ENCODE measurements around the gene TOMM70.
"Not testable (repeated sequence)": the region's sequence is repeated elsewhere in the genome, so short reads cannot be mapped to it uniquely, and the experiment has no call there.

The TOMM70 gene

DNA sequence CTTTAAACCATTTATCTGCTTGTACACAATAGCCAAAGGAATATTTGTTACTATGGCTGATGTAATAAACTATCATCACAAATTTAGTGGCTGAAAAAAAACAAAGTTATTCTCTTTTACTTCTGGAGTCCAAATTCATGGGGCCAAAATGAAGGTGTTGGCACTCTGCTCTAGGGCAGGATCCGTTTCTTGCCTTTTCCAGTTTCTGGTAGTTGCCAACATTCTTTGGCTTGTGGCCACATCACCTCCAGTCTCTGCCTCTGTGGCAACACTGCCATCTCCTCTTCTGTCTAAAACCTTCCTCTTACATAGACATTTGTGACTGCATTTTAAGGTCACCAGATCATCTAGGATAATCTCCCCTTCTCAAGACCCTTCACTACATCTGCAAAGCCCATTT lies 39.0 kb downstream of the TOMM70 start:
- DNase-seq: no peak

DNA sequence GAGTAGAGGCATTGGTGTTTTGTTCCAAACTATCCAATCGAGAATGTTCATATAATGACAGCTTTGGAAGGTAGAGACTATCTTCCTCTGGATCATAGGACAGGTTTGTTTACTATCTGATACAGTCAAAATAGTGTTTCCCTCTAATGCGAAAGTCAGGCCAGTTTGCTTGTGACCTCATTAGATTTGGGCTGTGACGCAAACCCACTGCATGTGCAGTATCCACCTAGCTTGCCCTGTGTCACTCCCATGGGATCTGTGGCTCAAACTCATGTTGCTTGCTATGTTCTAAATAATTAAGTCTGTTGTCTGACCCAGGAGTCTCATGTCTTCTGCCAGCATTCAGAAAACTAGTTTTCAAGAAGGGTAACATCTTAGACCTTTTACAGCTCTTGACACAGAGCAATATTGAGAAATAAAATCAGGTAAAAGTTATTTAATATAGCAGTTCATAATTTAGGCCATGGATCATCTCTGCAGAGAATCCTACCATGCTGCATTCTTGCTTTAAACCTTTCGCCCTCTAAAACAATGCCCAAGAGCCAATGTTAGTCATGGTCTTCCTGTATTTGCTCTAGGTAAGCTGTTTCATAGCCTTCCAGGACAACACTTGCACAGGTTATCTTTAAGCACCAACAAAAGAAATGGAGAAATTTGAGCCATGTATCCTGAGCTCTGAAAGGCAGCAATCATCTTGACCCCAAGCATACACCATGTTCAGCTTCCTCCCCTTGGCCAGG lies 40.0 kb downstream of the TOMM70 start:
- no peak for DNase-seq

DNA sequence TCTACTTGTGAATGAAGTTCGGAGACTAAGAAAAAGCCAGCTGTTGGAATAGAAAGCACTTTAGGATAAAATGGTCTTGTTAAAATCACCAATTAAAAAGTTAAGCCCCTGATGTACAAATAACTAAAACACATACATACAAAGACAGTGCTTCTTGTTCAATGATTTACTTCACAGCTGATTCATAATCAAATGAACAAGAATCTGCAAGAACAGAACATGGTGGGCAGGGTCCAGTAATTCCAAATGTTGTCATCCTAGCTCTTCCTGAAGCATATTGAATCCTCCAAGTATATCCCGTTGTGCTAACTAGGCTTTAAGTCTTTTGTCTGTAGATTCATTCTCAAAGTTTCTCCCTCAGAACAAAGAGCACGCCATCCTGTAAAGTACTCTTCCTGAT lies 41.9 kb downstream of the TOMM70 start:
- no peak for DNase-seq

DNA sequence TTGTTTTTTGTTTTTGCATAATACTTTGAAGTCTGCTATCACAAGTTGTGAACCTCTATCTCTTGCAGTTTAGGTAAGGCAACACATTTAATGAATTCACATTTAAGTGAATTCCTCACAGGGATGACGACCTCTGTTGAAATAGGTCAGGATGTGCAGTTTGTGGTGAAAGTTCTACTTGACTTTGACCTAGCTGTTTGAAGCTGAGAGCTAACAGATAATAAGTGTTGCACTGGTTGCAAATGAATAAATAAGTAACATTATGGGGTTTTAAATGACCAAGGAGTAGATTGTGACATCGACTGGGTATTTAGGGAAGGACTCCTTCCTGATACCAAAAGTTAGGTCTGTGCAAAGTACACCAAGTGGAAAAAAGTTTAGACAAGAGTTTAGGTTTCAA lies 42.5 kb downstream of the TOMM70 start:
- no peak for DNase-seq

DNA sequence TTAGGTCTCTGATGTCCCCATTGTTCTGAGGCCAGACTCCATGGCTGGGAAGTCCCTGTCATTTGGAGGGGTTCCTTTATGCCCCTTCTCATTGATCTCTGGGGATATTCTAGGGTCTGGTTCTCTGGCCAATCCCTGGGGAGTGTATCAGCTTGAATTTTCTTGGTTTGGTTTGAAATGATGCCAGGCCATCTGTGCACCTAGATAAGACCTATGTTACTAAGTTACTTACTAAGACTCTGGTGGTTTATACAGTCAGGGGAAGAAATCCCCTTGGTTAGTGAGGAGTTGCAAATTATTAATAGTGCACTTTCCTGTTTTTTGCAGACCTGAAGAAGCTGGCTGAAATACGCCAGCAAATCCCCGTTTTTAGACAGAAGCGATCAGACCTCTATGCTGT lies 46.0 kb downstream of the TOMM70 start:
- DNase-seq: no peak

DNA sequence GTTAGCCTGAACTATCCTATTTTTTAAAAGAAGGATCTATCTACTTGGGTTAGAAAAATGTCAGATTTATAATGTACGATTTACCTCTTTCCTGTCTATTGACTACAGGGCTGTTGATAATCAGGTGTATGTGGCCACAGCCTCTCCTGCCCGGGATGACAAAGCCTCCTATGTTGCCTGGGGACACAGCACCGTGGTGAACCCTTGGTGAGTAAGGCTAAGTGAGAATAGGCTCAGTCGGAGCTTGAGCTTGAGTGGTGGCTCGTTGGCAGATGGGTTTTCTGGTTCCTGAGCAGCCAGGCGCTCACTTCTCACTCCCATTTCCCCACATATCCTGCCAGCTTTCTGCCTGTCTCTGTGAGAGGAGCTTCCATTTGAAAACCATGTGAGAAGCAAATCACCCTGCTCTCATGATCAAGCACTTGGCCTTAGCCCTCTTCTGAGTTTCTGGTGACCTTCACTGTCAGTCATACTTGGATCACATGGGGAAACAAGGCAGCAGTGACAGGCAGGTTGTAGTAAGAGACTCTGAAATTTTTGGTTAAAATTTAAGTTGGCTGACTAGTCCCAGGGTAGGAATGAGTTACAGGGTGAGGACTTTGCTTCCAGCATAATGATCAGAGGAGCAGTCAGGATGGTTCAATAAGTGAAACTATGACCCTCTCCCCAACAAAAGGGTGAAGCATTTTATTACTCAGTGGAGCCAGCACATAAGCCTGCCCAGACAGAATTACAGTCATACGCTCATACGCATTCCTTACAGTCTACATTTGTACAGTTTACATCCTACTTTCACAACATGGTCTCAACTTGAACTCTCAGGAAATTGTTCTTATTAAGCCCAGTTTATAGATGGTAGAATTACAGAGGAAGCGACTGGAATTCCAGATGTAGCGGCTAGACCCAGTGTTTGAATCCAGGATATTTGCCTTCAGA lies 48.3 kb downstream of the TOMM70 start:
- no peak for DNase-seq

DNA sequence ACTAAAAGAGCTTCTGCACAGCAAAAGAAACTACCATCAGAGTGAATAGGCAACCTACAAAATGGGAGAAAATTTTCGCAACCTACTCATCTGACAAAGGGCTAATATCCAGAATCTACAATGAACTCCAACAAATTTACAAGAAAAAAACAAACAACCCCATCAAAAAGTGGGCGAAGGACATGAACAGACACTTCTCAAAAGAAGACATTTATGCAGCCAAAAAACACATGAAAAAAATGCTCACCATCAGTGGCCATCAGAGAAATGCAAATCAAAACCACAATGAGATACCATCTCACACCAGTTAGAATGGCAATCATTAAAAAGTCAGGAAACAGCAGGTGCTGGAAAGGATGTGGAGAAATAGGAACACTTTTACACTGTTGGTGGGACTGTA lies 49.1 kb downstream of the TOMM70 start:
- DNase-seq: not testable (repeated sequence)

DNA sequence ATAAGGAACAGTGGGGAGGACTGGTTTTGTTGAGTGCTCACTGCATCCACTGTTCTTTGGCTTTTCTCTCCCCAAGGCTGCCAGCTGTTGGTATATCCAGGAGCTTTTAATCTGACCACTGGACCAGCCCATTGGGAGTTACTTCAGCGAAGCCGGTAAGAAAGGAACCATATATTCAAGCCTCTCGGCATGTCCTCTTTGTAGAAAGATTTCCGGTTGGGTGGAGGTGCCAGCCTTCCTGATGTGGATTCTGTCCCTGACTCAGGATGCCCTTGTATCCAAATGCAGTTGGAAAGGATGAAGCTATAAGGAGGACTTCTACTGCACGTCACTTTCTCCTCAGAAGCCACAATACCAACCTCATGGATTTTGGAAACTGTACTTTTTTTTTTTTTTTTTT lies 52.2 kb downstream of the TOMM70 start:
- no peak for DNase-seq

DNA sequence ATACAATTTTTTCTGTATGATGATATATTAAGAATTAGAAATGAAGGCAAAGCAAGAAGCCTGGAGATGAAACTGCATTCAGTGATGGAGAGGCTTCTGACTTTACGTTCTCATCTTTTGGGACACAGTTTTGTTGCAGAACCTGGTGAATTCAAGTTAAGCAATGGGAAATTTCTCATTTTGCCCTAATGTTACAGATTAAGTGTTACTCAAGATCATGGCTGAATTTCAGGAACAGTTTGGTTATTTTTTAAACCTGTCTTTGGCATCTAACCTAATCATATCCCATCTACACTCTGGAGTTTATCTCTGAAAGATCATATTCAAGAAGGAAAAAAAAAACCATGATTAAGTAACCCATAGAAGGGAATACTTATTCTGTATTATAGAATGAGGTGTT lies 60.4 kb downstream of the TOMM70 start:
- no peak for DNase-seq

DNA sequence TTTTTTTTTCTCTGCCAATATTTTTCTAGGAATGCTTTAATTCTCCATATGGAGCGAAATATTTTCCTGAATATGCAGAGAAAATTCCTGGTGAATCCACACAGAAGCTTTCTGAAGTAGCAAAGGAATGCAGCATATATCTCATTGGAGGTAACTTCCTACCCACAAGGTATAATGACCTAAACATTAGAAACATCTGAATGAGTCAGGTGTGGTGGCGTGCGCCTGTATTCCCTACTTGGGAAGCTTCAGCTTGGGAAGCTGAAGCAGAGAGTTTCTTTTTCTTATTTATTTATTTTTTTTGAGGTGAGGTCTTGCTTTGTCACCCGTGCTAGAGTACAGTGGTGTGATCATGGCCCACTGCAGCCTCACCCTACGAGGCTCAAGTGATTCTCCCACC lies 61.1 kb downstream of the TOMM70 start:
- DNase-seq: no peak

DNA sequence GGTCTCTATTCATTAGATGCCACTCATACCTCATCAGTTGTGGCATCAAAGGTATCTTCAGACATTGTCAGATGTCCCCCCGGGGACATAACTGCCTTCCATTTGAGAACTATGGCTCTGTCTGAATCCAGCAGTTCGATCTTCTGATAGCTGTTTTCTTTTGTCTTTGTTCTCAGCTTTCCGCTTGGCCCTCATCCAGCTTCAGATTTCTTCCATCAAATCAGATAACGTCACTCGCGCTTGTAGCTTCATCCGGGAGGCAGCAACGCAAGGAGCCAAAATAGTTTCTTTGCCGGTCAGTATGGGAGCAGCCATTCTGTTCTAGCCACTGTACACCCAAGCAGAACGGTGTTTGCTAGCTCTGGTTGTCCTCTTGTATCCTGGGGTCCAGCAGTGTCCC lies 62.0 kb downstream of the TOMM70 start:
- DNase-seq: no peak

DNA sequence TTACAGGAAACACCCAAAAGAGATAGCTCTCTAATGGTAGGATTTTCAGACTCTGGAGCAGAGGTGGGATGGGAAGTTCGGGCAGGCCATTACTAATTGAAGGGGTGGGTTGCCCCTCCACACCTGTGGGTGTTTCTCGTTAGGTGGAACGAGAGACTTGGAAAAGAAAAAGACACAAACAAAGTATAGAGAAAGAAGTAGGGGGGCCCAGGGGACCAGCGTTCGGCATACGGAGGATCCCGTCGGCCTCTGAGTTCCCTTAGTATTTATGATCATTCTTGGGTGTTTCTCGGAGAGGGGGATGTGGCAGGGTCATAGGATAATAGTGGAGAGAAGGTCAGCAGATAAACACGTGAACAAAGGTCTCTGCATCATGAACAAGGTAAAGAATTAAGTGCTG lies 64.7 kb downstream of the TOMM70 start:
- DNase-seq: not testable (repeated sequence)

DNA sequence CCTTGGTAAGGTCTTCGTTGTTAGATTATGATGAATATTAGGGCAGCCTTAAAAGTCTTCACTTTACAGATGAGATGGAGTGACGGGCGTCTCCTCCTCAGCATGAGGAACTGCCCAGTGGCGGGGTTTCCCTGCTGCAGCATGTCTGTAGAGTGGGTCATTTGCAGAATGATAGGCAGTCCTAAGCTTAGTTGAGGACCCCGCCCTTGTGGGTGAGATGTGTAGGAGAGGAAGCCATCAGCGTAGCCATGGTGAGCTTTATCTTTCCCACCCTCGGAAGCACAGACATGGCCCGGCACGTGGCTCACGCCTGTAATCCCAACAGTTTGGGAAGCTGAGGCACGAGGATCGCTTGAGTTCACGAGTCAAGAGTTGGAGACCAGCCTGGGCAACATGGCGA lies 65.5 kb downstream of the TOMM70 start:
- peak; percentile 14 for DNase-seq

DNA sequence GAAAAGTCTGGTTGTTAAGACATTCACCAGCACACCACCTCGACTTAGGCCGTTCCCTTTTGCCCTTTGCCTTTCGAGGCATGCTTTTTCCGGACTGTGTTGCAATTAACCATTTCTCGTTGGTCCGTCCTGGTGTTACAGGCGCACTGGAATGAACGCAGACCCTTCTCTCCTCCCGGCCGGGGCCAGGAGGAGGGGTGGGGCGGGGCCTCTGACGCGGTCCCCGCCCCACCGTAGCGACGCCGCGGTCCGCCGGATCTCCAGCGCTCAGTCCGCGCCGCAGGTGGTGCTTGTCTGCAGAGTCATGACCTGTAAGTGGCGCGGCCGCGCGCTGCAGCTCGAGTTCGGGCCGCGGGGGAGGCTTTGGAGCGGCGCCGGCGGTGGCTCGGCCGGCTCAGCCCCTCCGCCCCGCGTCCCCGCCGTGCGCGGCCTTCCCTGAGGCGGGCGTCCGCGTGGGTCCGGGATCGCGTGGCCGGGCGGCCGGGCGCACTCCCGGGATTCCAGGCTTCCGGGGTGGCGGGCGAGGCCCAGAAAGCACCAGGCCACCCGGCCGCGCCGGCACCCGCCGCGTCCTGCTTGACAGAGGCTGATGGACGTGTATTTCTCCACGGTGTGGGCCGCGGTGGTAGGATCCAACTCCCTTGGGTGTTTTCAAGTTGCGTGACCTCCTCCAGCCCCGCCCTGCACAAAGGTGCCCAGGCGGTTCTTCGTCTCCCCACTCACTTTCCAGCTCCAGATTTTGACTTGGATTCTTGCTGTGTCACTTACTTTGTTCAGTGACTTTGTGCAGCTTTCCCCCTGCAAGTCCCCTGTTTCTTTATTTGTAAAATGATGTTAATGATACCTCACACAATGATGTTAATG lies 66.2 kb downstream of the TOMM70 start, which contains the start of gene NIT2:
TSS of gene NIT2 (plus strand) at position 270 of the 864 bp plus-strand sequence. CDS start at position 305, 35 bp downstream.
- DNase-seq: peak; percentile 82

DNA sequence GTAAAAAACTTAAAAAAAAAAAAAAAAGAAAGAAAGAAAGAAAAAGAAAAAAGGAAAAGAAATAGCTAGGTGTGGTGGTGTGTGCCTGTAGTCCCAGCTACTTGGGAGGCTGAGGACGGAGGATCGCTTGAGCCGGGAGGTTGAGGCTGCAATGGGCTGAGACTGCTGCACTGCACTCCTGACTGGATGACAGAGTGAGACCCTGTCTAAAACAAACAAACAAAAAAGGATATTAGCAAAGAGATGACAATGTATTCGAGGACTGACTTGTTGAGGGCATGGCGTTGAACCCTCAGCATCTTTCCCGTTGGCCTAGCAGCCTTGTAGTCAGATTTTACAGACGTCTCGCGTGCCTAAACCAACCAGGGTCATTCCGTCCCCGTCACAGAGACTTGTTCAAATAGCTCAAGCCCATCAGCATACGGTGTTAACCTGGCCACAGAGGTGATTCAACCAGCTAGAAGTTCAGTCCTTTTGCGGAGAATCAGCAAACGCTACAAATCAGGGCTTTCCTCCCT lies 66.9 kb downstream of the TOMM70 start:
- no peak for DNase-seq

DNA sequence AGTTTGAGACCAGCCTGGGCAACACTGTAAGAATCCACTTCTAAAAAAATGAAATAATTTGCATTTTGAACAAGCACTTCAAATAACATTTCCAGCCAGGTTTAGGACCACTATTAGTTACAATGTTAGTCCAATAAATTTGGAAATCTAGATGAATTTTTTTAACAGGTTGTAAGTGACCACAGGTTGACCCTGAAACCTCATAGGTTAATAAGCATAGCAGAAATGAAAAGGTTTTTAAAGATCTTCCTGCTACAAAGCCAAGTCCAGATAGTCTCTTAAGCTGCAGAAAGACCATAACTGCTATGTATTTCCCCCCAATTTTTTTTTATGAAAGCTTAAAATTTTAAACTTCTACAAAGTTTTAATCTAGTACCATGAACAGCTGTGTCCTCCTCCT lies 67.8 kb downstream of the TOMM70 start:
- no peak for DNase-seq

DNA sequence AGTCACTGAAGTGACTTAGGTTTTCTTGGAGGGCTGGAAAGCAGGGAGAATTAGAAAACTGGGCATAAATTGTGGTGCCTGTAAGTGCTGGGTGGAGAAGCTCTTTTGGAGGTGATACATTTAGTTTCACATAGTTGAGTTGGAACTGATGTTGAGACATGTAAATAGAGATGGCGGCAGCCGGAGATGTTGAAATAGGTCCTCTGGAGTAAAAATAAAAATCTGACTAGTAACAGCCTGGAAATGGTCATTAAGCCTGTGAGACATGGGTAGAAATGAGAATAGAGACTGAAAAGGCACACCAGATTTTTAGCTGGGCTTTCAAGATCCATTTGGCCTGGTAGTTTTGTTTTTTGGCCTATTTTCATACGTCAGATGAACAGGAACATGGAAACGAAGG lies 69.2 kb downstream of the TOMM70 start:
- DNase-seq: no peak

DNA sequence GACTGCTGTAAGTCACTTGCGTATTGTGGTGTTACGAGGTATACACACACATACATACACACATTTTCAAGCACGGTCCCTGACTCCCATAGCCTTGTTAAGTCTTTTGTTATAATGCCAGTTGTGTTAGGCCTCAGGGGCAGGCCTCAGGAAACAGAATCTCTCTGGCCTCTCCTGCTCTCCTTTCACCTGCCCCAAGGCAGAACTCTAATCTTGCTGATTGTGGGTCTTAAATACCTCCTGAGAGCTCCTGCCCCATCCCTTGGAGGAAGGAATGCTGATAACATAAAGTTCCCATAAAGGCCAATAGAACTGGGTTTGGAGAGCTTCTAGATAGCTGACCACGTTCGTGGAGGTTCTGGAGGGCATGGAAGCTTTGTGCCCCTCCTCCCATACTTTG lies 70.2 kb downstream of the TOMM70 start:
- DNase-seq: no peak

DNA sequence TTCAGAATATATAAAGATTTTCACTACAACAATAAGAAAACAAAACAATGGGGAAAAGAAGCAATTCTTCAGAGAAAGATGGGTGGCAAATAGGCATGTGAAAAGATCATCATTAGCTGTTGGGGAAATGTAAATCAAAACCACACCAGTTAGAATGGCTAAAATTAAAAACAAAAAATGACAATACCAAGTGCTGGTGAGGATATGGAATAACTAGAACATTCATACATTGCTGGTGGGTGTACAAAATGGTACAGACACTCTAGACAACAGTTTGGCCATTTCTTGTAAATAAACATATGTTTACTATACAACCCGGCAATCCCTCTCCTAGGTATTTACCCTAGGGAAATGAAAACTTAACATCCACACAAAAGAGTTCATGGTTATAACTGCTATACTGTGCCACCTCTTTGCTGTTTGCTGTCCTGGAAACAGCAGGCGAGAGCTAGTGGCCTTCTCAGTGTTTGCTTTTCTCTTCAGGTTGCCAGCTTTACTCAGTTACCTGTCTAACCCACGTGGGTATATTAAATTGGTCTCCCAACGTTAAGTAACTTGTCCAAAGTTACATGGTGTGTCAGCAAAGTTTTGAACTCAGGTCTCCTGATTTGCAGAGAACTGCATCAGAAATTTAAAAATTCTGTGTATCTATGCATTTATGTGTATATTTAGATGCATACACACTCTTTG lies 70.9 kb downstream of the TOMM70 start:
- DNase-seq: no peak

DNA sequence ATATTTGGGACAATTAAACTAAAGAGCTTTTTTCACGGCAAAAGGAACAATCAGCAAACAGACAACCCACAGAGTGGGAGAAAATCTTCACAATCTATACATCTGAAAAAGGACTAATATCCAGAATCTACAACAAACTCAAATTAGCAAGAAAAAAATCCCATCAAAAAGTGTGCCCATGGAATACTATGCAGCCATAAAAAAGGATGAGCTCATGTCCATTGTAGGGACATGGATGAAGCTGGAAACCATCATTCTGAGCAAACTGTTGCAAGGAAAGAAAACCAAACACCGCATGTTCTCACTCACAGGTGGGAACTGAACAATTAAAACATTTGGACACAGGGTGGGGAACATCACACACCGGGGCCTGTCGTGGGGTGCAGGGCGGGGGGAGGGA lies 73.5 kb downstream of the TOMM70 start:
- DNase-seq: not testable (repeated sequence)

DNA sequence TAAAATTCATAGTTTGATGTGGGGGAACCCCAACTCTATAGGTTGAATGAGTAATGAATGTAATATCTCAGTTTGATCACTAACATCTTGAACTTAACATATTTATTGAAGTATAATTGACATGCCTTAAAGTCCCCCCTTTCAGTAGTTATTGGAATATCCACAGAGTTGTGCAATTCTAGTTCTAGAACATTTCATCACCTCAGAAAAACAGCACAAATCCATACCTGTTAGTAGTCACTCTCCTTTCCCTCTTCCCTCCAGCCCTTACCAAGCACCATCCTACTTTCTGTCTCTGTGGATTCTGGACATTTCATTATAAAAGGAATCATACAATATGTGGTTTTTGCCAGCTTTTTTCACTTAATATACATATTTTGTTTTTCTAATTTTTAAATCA lies 75.1 kb downstream of the TOMM70 start:
- DNase-seq: no peak

DNA sequence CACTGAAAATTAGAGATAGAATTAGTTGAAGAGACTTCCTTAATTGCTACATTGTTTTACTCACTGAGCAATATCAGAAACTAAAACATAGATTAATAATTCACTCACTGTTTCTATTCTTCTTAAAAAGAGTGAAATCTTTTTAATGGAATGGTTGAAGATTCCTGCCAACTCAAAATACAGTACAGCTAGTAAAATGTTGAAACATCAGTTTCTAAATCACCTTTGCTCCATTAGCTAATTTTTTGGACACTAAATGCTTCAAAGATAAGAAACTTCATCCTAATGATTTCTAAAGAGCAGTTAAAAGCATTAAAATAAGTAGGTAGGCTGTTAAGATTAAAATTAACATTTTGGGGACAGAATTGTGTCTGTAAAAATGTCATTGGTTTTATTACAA lies 76.8 kb downstream of the TOMM70 start:
- no peak for DNase-seq
